K562 (cell line): ENCODE data around the gene MTFMT. TPM values are rescaled to one million over a fixed set of nuclear protein-coding genes. Genes with fewer than 3 reads are reported as not detected.
A peak's percentile ranks its signal among the peaks of the same experiment; 100 is the strongest.

Experiments used
- ATAC-seq: fragments of 200-7000 bp; cut with Tn5 transposase; 3 replicates; pipeline ENCODE4 v1.9.1; 2020; ENCODE audit warnings: moderate library complexity
- BruUV-seq: library from RNA; stranded (reverse); fragments of 400-500 nt; replicated peaks from 2 replicates; lab custom pipeline; 2021; lab: Mats Ljungman, UMichigan
- CTCF ChIA-PET: fragments of 300-600 bp; formaldehyde crosslinking; extraction: SDS; loops from one replicate; lab custom pipeline; 2021; ENCODE audit warnings: low intra/inter-chr PET ratio; lab: Yijun Ruan, JAX
- POLR2A ChIA-PET: fragments of 300-600, 350-650 bp; sonication (Branson Sonifier 250); formaldehyde crosslinking; extraction: SDS; loops from one replicate; lab custom pipeline; 2021; ENCODE audit warnings: antibody characterized with exemption, inconsistent platforms; lab: Yijun Ruan, JAX
- DNase-seq, 4 experiments: peaks; one replicate each; pipeline versions ENCODE4 v3.0.0 to v3.0.0-alpha.2; 2011 to 2018; ENCODE audit warnings: low spot score in 3 of 4, mixed read lengths in 3 of 4; ENCODE audit errors: extremely low read depth in 1 of 4
- FAIRE-seq: peaks from 2 replicates; lab custom pipeline; 2011; peaks lifted over from hg19 to GRCh38; lab: Jason Lieb, UNC
- H2AFZ ChIP-seq: 2 replicates; pipeline ENCODE4 v1.6.0; 2011; ENCODE audit warnings: low read depth, low read length, control low read depth, inconsistent platforms
- H3K27ac ChIP-seq: fragments of 200-600 bp; 3 replicates; pipeline ENCODE4 v1.8.0; 2011; ENCODE audit warnings: low read depth, mild to moderate bottlenecking, control low read depth, inconsistent platforms, low read length, moderate library complexity, mixed read lengths; ENCODE audit errors: extremely low read depth
- H3K27me3 ChIP-seq, 2 experiments: fragments of 300-600 bp in 1 of 2; 2 replicates in 1 of 2; 3 replicates in 1 of 2; pipeline versions ENCODE4 v1.6.0 to v1.8.0; 2011; ENCODE audit warnings: inconsistent platforms in 2 of 2, low read length in 2 of 2, mild to moderate bottlenecking in 1 of 2, mixed read lengths in 1 of 2, moderate library complexity in 1 of 2; ENCODE audit not compliant: control insufficient read depth in 2 of 2, insufficient read depth in 2 of 2
- H3K36me3 ChIP-seq: fragments of 300-600 bp; 3 replicates; pipeline ENCODE4 v1.8.0; 2011; ENCODE audit warnings: mild to moderate bottlenecking, low read length, inconsistent platforms; ENCODE audit not compliant: control insufficient read depth, insufficient read depth
- H3K4me1 ChIP-seq, 2 experiments: fragments of 200-600 bp in 1 of 2; replicated peaks in 1 of 2; 2 replicates in 1 of 2; 3 replicates in 1 of 2; pipeline versions ENCODE4 v1.5.1 to v1.8.0; 2011; ENCODE audit warnings: inconsistent platforms in 2 of 2, low read length in 2 of 2, mild to moderate bottlenecking in 1 of 2, mixed read lengths in 1 of 2, moderate library complexity in 1 of 2; ENCODE audit not compliant: control insufficient read depth in 2 of 2, insufficient read depth in 2 of 2
- H3K4me2 ChIP-seq: 2 replicates; pipeline ENCODE4 v1.6.1; 2011; ENCODE audit warnings: low read length, control low read depth, inconsistent platforms, mixed read lengths; ENCODE audit not compliant: insufficient read depth
- H3K4me3 ChIP-seq: fragments of 200-600 bp; sonication (generic), shearing (Covaris generic); 2 replicates; pipeline ENCODE4 v1.5.1; 2016; ENCODE audit warnings: control low read depth, inconsistent platforms
- H3K79me2 ChIP-seq: fragments of 200-600 bp; 3 replicates; pipeline ENCODE4 v1.8.0; 2011; ENCODE audit warnings: low read length, inconsistent platforms; ENCODE audit not compliant: control insufficient read depth, insufficient read depth
- H3K9ac ChIP-seq, 2 experiments: 2 replicates each; pipeline versions ENCODE4 v1.6.0 to v1.6.1; 2011; ENCODE audit warnings: low read depth in 2 of 2, low read length in 2 of 2, control low read depth in 1 of 2, inconsistent platforms in 1 of 2, mild to moderate bottlenecking in 1 of 2, mixed read lengths in 1 of 2; ENCODE audit not compliant: insufficient read depth in 1 of 2
- H3K9me1 ChIP-seq: one replicate; pipeline ENCODE4 v1.6.0; 2011; ENCODE audit warnings: inconsistent platforms, mild to moderate bottlenecking, low read length, moderate library complexity; ENCODE audit not compliant: control insufficient read depth, insufficient read depth
- H3K9me3 ChIP-seq: replicated peaks from 2 replicates; pipeline ENCODE4 v1.5.1; 2011; ENCODE audit warnings: low read depth, low read length, inconsistent platforms; ENCODE audit not compliant: control insufficient read depth, insufficient read depth
- H4K20me1 ChIP-seq: replicated peaks from 2 replicates; pipeline ENCODE4 v1.6.1; 2011; ENCODE audit warnings: low read length, inconsistent platforms, mixed read lengths; ENCODE audit not compliant: control insufficient read depth, insufficient read depth
- BRD4 ChIP-seq: fragments of 200-600 bp; sonication (generic); IDR thresholded peaks from 2 replicates; pipeline ENCODE4 v1.6.1; 2017; ENCODE audit warnings: inconsistent platforms
- CHCHD3 ChIP-seq: fragments of 250-450 bp; sonication (Bioruptor Pico); IDR thresholded peaks from 2 replicates; pipeline ENCODE4 v2.1.2; 2022; ENCODE audit warnings: mild to moderate bottlenecking
- GABPA ChIP-seq: fragments of 200-800 bp; sonication (Bioruptor generic); conservative IDR thresholded peaks from 2 replicates; pipeline ENCODE4 v1.6.1; 2016; ENCODE audit warnings: low read depth, missing genetic modification characterization, missing compliant biosample characterization
- PTRF ChIP-seq: fragments of 450-650 bp; IDR thresholded peaks from 2 replicates; pipeline ENCODE4 v1.6.1; 2016; ENCODE audit warnings: mild to moderate bottlenecking, missing genetic modification characterization, missing compliant biosample characterization
- SIN3A ChIP-seq, 2 experiments: fragments of 150-350 bp in 1 of 2; IDR thresholded peaks; 2 replicates each; pipeline ENCODE4 v1.6.1; 2011 to 2016; ENCODE audit warnings: borderline replicate concordance in 2 of 2, low read depth in 2 of 2, low read length in 2 of 2, mild to moderate bottlenecking in 2 of 2, moderate library complexity in 2 of 2; ENCODE audit not compliant: control insufficient read depth in 1 of 2
- USF2 ChIP-seq: sonication (generic); formaldehyde crosslinking; IDR thresholded peaks from 2 replicates; pipeline ENCODE4 v1.5.0; 2020; ENCODE audit warnings: missing genetic modification reagents
- WGBS: fragments of 100-300 bp; shearing (Covaris generic); methylation state at CpG from one replicate; pipeline ENCODE4 v1.1.6; 2016; ENCODE audit warnings: low coverage, mixed read lengths; ENCODE audit not compliant: insufficient coverage; ENCODE audit errors: missing lambda C conversion rate; 5-methylcytosine and 5-hydroxymethylcytosine counted together
- in situ Hi-C: fragments of 300-500 bp; cut with MboI; formaldehyde crosslinking; loops from 4 replicates; pipeline ENCODE4 v1.15.0; 2018; ENCODE audit warnings: inconsistent platforms, mixed read lengths
- intact Hi-C: fragments of 100-400 bp; cut with micrococcal nuclease; formaldehyde crosslinking; loops from 2 replicates; pipeline ENCODE4 v1.14.2; 2022
- polyA plus RNA-seq, 8 experiments: library from polyadenylated mRNA; depleted of rRNA in 4 of 8; stranded (reverse) in 5 of 8; unstranded in 3 of 8; fragments of >200 nt; fragmentation: Nextera tagmentation in 2 of 8; fragmentation: Illumina TruSeq in 1 of 8; extraction: Ambion mirVana in 2 of 8; extraction: Trizol in 1 of 8; gene quantifications; 2 replicates each; pipeline versions ENCODE4 v1.2.1 to v1.2.3, GENCODE V29; 2011 to 2014; ENCODE audit warnings: inconsistent platforms in 1 of 8, missing spikeins in 1 of 8
- total RNA-seq, 7 experiments: library from RNA; depleted of rRNA in 6 of 7; stranded (reverse); fragments of >200 nt in 6 of 7; fragmentation: Illumina TruSeq in 2 of 7; extraction: Trizol in 2 of 7; gene quantifications; 2 replicates each; pipeline versions ENCODE4 v1.2.1 to v1.2.3, GENCODE V29; 2011 to 2021; ENCODE audit warnings: low replicate concordance in 1 of 7

Gene MTFMT
- total and polyA plus RNA-seq, 9 of the 15 experiments (the other 6 are each of a cell fraction or from before 2014, with no cell fraction given): 1.4 to 31.1 (median 16.2) TPM

GRCh38 chr15:65058394-65059368, 29.2 kb upstream of the MTFMT start (continued):
- no peak for TF ChIP-seq GABPA (tag)
- no peak for TF ChIP-seq BRD4
- TF ChIP-seq SIN3A (IDR thresholded peaks at IDR 0.05; ENCODE audit: borderline replicate concordance in 2 of 2, control insufficient read depth in 1 of 2, low read depth in 2 of 2, low read length in 2 of 2): no peak
- no peak for TF ChIP-seq PTRF (tag)

- Histone ChIP-seq H3K27ac (no peak overlapping the region), H3K9me3 (no peaks in the 10 kb centered on the region), H3K27me3 (peaks cover 3 to 33% of the 10 kb centered on the region in 2 experiments; a peak in 4 of 5 replicates), H3K9ac (no peak overlapping the region), H3K9me1 (no peaks in the 10 kb centered on the region), H3K79me2 (no peaks in the 10 kb centered on the region), H3K36me3 (no peaks in the 10 kb centered on the region), H4K20me1 (no peaks in the 10 kb centered on the region; the same call in none of the 2 replicates), H2AFZ (no peak overlapping the region), H3K4me3 (no peak overlapping the region), H3K4me2 (no peak overlapping the region), H3K4me1 (peaks cover 0 to 6% of the 10 kb centered on the region in 2 experiments; a peak in 1 of 5 replicates)
- intact Hi-C loops (no loop called here), in situ Hi-C loops (loop anchor here (10.0 kb wide), 2 partner anchors 237 to 327 kb away; partner anchors contain the start of gene RNU5A-1)
- DNase-seq (peak in 2 of 4 experiments; percentile 37 to 43), FAIRE-seq (no peak), ATAC-seq (no peak)
- no TSS peak for BruUV-seq
- TF ChIP-seq CHCHD3 (CRISPR knock-in tag) (no peak), USF2 (CRISPR knock-in tag) (peak; percentile 39; the same call in 1 of the 2 replicates)
- ChIA-PET POLR2A (no interaction called here), CTCF (no interaction called here)
- 32% methylated on average over 8 of the region's 8 CpGs for WGBS
These were observed 28.1 kb upstream of the MTFMT start for GRCh38 chr15:65057549-65057940.
